Stomach smooth muscle (tissue), 2 donors: ENCODE data around the gene ELOVL7.
"Not testable (repeated sequence)": the region's sequence is repeated elsewhere in the genome, so short reads cannot be mapped to it uniquely, and the experiment has no call there.

ENCODE experiments used
- H3K27ac ChIP-seq: one replicate; pipeline ENCODE4 v1.7.0; 2013; ENCODE audit warnings: mild to moderate bottlenecking, low read length, inconsistent platforms
- H3K27me3 ChIP-seq, 2 donors: one replicate each; pipeline ENCODE4 v1.7.0; 2013; ENCODE audit warnings: low read length in 2 of 2; ENCODE audit not compliant: insufficient read depth in 2 of 2, control insufficient read depth in 1 of 2
- H3K36me3 ChIP-seq, 2 donors: one replicate each; pipeline ENCODE4 v1.7.0; 2013; ENCODE audit warnings: low read length in 2 of 2; ENCODE audit not compliant: control insufficient read depth in 2 of 2, insufficient read depth in 2 of 2
- H3K4me1 ChIP-seq: one replicate; pipeline ENCODE4 v1.7.0; 2013; ENCODE audit warnings: low read length; ENCODE audit not compliant: control insufficient read depth, insufficient read depth
- H3K4me3 ChIP-seq, 2 donors: one replicate each; pipeline ENCODE4 v1.7.0; 2013; ENCODE audit warnings: low read length in 2 of 2
- H3K9ac ChIP-seq, 2 donors: one replicate each; pipeline ENCODE4 v1.7.0; 2013; ENCODE audit warnings: low read length in 2 of 2, mild to moderate bottlenecking in 1 of 2
- H3K9me3 ChIP-seq, 2 donors: one replicate each; pipeline ENCODE4 v1.7.0; 2013; ENCODE audit warnings: low read length in 2 of 2; ENCODE audit not compliant: control insufficient read depth in 2 of 2
- donor health status: healthy.
- donor health status: Pancreatic carcinoma.

The ELOVL7 gene

DNA sequence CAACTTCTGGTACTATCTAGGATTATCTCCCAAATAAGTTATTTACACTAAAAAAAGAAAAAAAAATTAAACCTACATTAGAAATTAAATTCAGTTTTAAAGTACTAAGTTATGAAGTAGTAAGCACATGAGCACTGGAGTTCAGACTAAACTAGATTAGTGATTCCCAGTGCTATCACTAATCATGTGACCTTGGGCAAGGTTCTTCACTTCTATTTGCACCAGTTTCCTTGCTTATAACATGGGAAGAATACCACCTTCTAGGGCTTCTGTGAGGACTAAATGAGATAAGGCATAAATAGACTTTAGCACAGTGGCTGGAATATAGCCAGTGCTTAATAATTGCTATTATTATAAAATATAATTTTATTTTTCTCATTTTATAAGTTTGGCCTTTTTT lies 10.5 kb downstream of the ELOVL7 start:
- Histone ChIP-seq H3K9me3 (no peaks in the 10 kb centered on the region), H3K4me1 (no peaks in the 10 kb centered on the region), H3K9ac (no peak overlapping the region), H3K4me3 (no peak overlapping the region), H3K27me3 (peaks cover 0 to 2% of the 10 kb centered on the region in 2 donors), H3K27ac (no peak overlapping the region), H3K36me3 (no peaks in the 10 kb centered on the region)

DNA sequence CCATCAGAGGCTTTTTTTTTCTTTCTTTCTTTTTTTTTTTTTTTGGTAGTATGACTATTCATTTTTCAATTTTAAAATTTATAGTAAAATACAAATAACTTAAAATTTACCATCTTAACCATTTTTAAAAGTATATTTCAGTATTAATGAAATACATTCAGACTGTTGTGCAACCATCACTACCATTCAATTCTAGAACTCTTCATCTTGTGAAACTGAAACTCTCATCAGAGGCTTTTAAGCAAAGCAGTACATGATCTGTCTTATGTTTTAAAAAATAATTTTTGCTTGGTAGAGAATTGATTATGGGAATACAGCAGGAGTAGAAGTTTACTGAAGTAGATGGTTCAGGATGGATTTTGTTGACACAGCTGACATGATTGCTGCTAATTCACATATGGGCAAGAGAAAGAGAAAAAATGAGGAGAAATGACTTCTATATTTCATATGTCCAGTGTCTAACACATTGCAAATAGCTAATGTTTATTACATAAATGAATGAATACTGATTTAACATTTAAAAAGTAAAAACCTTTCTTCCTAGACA lies 13.4 kb downstream of the ELOVL7 start:
- no peak overlapping the region for H3K9ac ChIP-seq
- no peak overlapping the region for H3K27ac ChIP-seq
- H3K27me3 ChIP-seq: peaks cover 0 to 3% of the 10 kb centered on the region in 2 donors
- H3K4me1 ChIP-seq: no peaks in the 10 kb centered on the region
- H3K36me3 ChIP-seq: no peaks in the 10 kb centered on the region
- H3K4me3 ChIP-seq: no peak overlapping the region
- no peaks in the 10 kb centered on the region for H3K9me3 ChIP-seq

DNA sequence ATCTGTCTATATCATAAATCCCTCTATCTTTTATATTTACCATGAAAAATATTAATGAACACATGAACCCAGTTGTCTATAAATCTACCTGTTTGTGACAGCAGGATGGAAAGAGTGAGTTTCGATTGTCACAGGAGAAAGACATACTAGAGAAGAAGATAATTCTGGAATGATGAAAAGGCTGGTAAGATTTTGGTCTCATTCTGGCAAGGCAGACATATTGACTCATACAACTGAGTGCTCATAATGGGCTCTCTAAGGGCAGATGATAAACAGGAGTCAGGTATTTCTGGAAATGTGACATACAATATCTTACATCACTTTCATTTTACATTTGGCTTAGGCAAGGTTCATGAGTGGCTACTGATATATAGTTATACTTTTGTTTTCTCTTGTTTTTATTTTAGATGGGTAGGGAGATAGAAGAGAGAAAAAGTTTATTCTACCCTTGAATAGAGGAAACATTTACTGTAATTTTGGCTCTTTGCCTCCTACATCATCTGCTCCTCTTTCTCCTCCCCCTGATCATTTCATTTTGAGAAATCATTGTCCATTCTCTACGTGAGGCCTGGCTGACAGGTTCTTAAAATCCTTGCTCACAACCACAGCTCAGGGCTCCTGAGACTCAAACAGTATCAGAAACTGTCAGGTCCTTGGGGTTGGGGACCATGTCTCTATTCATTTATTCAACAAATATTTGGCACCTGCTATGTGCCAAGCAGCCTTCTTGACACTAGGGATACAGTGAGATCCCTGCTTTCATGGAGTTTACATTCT lies 14.4 kb downstream of the ELOVL7 start:
- Histone ChIP-seq H3K27me3 (peaks cover 0 to 3% of the 10 kb centered on the region in 2 donors), H3K36me3 (no peaks in the 10 kb centered on the region)

DNA sequence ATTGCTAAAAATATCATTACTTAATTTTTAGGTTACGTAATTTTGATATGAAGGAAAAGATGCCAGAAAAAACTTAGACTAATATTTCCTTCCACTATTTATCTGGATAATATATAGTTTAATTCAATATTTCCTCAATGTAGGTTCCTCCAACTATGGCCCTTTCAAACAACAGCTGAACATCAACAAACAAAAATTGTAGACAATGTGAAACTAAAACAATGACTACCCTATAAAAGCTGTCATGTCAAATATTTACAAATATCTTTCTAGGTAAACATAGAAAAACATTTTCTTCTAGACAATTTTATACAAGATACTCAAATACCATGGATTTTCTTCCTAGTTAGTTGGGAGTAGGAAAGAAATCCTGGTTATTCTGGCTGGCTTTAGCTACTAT lies 16.9 kb downstream of the ELOVL7 start:
- Histone ChIP-seq H3K4me1 (no peaks in the 10 kb centered on the region), H3K9me3 (no peaks in the 10 kb centered on the region), H3K36me3 (no peaks in the 10 kb centered on the region), H3K9ac (no peak overlapping the region), H3K4me3 (no peak overlapping the region), H3K27me3 (peaks cover 0 to 3% of the 10 kb centered on the region in 2 donors), H3K27ac (no peak overlapping the region)

More for the DNA sequence above, 14.4 kb downstream of the ELOVL7 start:
- Histone ChIP-seq H3K4me3 (no peak overlapping the region), H3K27ac (no peak overlapping the region), H3K4me1 (no peaks in the 10 kb centered on the region), H3K9me3 (no peaks in the 10 kb centered on the region), H3K9ac (no peak overlapping the region)

DNA sequence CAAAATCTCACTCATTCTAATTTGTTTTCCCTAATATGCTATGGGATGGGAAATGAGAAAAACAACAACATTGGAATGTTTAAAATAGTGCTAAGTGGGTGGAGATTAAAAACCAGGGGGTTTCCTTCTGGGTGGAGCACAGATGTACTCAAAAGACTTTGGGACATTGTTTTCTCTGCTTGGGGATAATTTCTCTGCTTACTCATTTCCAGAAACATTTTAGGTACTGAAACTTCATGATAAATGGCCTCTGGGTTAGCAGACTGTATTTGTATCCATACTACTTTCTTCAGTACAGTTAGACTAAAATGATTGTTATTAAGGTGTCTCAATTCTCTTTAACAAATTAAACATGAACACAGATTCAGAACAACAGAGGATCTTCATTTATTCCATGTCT lies 17.4 kb downstream of the ELOVL7 start:
- Histone ChIP-seq H3K27me3 (peaks cover 0 to 3% of the 10 kb centered on the region in 2 donors), H3K4me1 (no peaks in the 10 kb centered on the region), H3K9me3 (no peaks in the 10 kb centered on the region), H3K36me3 (no peaks in the 10 kb centered on the region), H3K27ac (no peak overlapping the region), H3K9ac (no peak overlapping the region), H3K4me3 (no peak overlapping the region)

DNA sequence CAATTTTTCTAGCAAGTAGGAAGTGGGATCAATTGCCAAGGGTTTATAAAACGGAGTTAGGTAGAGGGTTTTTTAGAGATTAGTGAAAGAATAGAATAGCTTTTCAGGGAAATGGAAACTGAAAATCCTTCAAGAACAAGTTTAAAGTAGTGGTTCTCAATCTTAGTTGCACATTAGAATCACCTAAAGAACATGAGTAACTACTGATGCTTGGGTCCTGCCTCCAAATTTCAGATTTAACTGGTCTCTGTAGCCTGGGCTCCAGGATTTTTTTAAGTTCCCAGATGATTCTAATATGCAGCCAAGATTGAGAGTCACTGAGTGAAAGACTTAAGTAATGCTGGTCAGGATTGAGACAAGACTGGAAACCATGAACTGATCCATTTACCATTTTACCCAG lies 20.5 kb downstream of the ELOVL7 start:
- Histone ChIP-seq H3K9me3 (no peaks in the 10 kb centered on the region), H3K4me1 (no peaks in the 10 kb centered on the region), H3K9ac (no peak overlapping the region), H3K27me3 (peaks cover 0 to 3% of the 10 kb centered on the region in 2 donors), H3K36me3 (no peaks in the 10 kb centered on the region), H3K27ac (no peak overlapping the region), H3K4me3 (no peak overlapping the region)

DNA sequence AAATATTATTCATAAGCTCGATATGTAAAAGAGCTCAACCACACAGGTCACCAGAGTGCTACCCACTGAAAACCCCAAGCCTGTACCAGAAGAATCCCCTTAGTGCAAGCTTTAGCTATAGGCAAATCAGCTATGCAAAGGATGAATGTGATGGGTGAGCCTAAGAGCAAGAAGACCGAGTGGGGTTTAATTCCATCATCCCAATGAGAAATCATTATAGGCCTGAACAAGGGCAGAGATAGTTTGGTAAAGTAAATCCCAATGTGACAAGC lies 21.8 kb downstream of the ELOVL7 start:
- H3K4me1 ChIP-seq: no peaks in the 10 kb centered on the region
- H3K9me3 ChIP-seq: no peaks in the 10 kb centered on the region
- H3K27ac ChIP-seq: no peak overlapping the region
- no peak overlapping the region for H3K4me3 ChIP-seq
- H3K36me3 ChIP-seq: no peaks in the 10 kb centered on the region
- H3K27me3 ChIP-seq: no peaks in the 10 kb centered on the region
- no peak overlapping the region for H3K9ac ChIP-seq

DNA sequence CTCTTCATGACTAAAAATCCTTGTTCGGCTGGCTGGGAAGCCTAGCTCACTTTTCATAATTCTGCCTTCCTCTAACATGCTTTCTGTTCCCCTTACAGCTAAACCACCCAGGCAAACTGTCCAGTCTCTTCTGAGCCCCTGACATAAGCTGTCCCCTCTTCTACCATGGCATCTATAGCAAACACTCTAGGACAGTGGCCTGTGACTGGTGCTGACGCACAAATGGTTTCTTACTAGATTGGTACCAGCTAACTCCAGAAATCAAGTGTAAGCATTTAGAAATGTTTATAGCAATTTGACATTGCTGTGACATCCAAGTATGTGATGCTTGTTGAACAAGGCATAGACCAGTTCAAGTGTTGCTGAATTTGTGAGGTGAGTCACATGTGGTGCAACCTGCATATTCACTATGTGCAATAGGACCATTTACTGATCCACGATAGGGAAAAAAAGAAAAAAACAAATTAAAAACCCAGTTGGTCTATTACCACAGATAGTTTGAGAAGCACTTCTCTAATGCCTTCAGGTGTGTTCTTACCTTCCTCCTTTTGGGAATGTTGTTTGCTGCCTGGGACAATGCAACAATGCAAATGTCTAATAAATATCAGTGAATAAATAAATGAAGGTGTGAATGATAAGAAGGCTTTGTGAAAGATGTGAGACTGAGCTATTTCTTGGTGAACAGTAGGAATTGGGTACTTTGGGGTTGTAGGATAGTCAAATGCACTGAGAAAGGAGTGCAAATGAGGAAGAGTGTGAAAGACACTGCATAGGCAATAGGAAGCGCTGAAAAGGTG lies 22.4 kb downstream of the ELOVL7 start:
- Histone ChIP-seq H3K4me3 (no peak overlapping the region), H3K9ac (no peak overlapping the region), H3K4me1 (no peaks in the 10 kb centered on the region), H3K27ac (no peak overlapping the region), H3K36me3 (no peaks in the 10 kb centered on the region), H3K27me3 (no peaks in the 10 kb centered on the region), H3K9me3 (no peaks in the 10 kb centered on the region)

DNA sequence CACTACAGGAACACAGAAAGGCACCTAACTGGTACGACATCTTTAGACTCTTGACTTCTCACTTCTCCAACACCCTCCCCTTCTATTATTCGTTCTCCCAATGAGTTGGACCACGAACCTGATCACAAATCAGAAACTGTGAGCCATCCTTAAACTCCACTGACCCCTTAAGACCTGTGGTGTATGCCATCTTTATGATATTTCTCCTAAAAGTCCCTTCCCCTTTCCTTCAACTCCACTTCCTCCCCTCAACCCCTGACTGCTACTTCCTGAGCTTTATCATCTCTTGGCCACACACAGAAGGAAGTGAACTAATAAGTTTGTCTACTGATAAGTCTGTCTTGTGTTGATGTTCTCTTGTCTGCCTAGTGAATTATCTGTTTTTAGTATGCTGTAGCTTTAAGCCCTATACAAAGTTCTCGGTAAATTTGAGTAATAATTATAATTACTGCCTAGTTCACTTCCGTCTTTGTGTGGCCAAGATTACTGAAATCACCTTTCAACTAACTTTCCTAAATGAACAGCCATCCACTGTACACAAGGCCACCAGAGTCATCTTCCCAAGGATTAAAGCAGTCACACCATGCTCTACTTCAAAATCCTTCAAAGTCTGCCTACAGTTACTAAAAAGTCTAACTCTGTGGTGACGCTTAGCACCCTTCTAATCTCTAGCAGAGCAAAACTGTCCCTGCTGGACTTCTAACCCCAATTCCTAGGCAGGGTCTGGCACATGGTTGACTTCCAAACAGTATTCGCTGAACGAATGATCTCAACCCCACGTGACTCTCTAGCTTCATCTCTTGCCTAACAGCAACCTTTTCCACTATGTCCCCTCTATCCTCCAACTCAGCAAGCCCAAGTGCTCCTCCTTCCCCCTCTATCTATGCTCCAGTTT lies 23.2 kb downstream of the ELOVL7 start:
- H3K9me3 ChIP-seq: no peaks in the 10 kb centered on the region
- H3K36me3 ChIP-seq: no peaks in the 10 kb centered on the region
- H3K4me3 ChIP-seq: no peak overlapping the region
- no peaks in the 10 kb centered on the region for H3K27me3 ChIP-seq
- no peak overlapping the region for H3K9ac ChIP-seq
- H3K27ac ChIP-seq: no peak overlapping the region
- H3K4me1 ChIP-seq: no peaks in the 10 kb centered on the region

DNA sequence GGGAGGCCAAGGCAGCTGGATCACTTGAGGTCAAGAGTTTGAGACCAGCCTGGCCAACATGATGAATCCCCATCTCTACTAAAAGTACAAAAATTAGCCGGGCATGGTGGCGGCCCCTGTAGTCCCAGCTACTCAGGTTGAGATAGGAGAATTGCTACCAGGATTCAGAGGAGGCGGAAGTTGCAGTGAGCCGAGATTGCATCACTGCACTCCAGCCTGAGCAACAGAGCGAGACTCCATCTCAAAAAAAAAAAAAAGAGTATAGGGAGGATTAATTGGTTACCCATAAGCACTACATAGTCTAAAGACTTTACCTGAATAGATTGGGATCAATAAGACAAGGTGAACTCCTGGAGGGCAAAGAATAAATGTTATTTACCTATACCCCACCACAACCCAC lies 27.9 kb downstream of the ELOVL7 start:
- not testable (repeated sequence) for H3K27me3 ChIP-seq, H3K27ac ChIP-seq, H3K9me3 ChIP-seq, H3K36me3 ChIP-seq, H3K9ac ChIP-seq, H3K4me1 ChIP-seq, H3K4me3 ChIP-seq
